ENCODE data around the gene GPC5. TPM values are rescaled to one million over a fixed set of nuclear protein-coding genes. Genes with fewer than 3 reads are reported as not detected.

Gene GPC5
- total RNA-seq, 1 donor from 2014 or later: 0.24 TPM

GRCh38 chr13:91740756-91741155 lies 342.3 kb downstream of the GPC5 start:
- ChIA-PET POLR2A (no interaction called here), CTCF (no interaction called here)
- Mint-ChIP-seq H3K27me3 (no peaks in the 10 kb centered on the region), H3K4me3 (no peak overlapping the region), H3K27ac (no peak overlapping the region), H3K4me1 (no peaks in the 10 kb centered on the region), H3K36me3 (ENCODE audit: low read depth) (no peaks in the 10 kb centered on the region), H3K9me3 (no peaks in the 10 kb centered on the region)
- no peak for TF ChIP-seq CTCF (IDR thresholded peaks at IDR 0.05)
- ATAC-seq (ENCODE audit: low read depth) (no peak), DNase-seq (no peak)
- intact Hi-C loops (cut with micrococcal nuclease): no loop called here

- no peaks in the 10 kb centered on the region for H3K27me3 Mint-ChIP-seq
- CTCF ChIA-PET: no interaction called here
- intact Hi-C loops (cut with micrococcal nuclease): no loop called here
- DNase-seq: no peak
- H3K4me3 Mint-ChIP-seq: no peak overlapping the region
- H3K9me3 Mint-ChIP-seq: no peaks in the 10 kb centered on the region
- no peak for ATAC-seq (ENCODE audit: low read depth)
- H3K4me1 Mint-ChIP-seq: no peaks in the 10 kb centered on the region
- POLR2A ChIA-PET: no interaction called here
- H3K27ac Mint-ChIP-seq: no peak overlapping the region
- H3K36me3 Mint-ChIP-seq (ENCODE audit: low read depth): no peaks in the 10 kb centered on the region
- no peak for TF ChIP-seq CTCF (IDR thresholded peaks at IDR 0.05)
Measured at GRCh38 chr13:91741925-91742324, 343.5 kb downstream of the GPC5 start.

- no peak for TF ChIP-seq CTCF (IDR thresholded peaks at IDR 0.05)
- no peaks in the 10 kb centered on the region for H3K4me1 Mint-ChIP-seq
- CTCF ChIA-PET: no interaction called here
- H3K4me3 Mint-ChIP-seq: no peak overlapping the region
- H3K36me3 Mint-ChIP-seq (ENCODE audit: low read depth): no peaks in the 10 kb centered on the region
- POLR2A ChIA-PET: no interaction called here
- ATAC-seq (ENCODE audit: low read depth): no peak
- intact Hi-C loops (cut with micrococcal nuclease): no loop called here
- no peaks in the 10 kb centered on the region for H3K27me3 Mint-ChIP-seq
- no peaks in the 10 kb centered on the region for H3K9me3 Mint-ChIP-seq
- H3K27ac Mint-ChIP-seq: no peak overlapping the region
- DNase-seq: no peak
Measured at GRCh38 chr13:91744284-91744683, 345.9 kb downstream of the GPC5 start.

- Mint-ChIP-seq H3K4me3 (no peak overlapping the region), H3K27ac (no peak overlapping the region), H3K36me3 (ENCODE audit: low read depth) (no peaks in the 10 kb centered on the region), H3K4me1 (no peaks in the 10 kb centered on the region), H3K9me3 (no peaks in the 10 kb centered on the region), H3K27me3 (no peaks in the 10 kb centered on the region)
- ATAC-seq (ENCODE audit: low read depth) (no peak), DNase-seq (no peak)
- intact Hi-C loops (cut with micrococcal nuclease): no loop called here
- TF ChIP-seq CTCF (IDR thresholded peaks at IDR 0.05): no peak
- ChIA-PET POLR2A (no interaction called here), CTCF (no interaction called here)
Measured at GRCh38 chr13:91745967-91746366, 347.5 kb downstream of the GPC5 start.

- H3K4me1 Mint-ChIP-seq: no peaks in the 10 kb centered on the region
- no peak for TF ChIP-seq CTCF (IDR thresholded peaks at IDR 0.05)
- intact Hi-C loops (cut with micrococcal nuclease): no loop called here
- ChIA-PET POLR2A (no interaction called here), CTCF (no interaction called here)
- H3K9me3 Mint-ChIP-seq: no peaks in the 10 kb centered on the region
- DNase-seq: no peak
- no peaks in the 10 kb centered on the region for H3K27me3 Mint-ChIP-seq
- H3K36me3 Mint-ChIP-seq (ENCODE audit: low read depth): no peaks in the 10 kb centered on the region
- H3K27ac Mint-ChIP-seq: no peak overlapping the region
- ATAC-seq (ENCODE audit: low read depth): no peak
- no peak overlapping the region for H3K4me3 Mint-ChIP-seq
Measured at GRCh38 chr13:91747186-91747585, 348.8 kb downstream of the GPC5 start.
